HG02678 (cell line): Measurements from ENCODE around the gene ARHGAP24.
"Not testable (repeated sequence)": the region's sequence is repeated elsewhere in the genome, so short reads cannot be mapped to it uniquely, and the experiment has no call there.

ENCODE experiments used
- ATAC-seq: cut with Tn5 transposase; IDR thresholded peaks from one replicate; pipeline ENCODE4 v1.9.1; 2021; ENCODE audit warnings: mild to moderate bottlenecking, moderate library complexity; ENCODE audit not compliant: unreplicated experiment

ARHGAP24 gene

GRCh38 chr4:85884251-85884650 is 409.3 kb downstream of the ARHGAP24 start:
- ATAC-seq = no peak

- ATAC-seq = no peak
Measured at GRCh38 chr4:85886665-85887064, 411.7 kb downstream of the ARHGAP24 start.

- ATAC-seq = no peak
Measured at GRCh38 chr4:85889314-85889713, 414.4 kb downstream of the ARHGAP24 start.

- no peak for ATAC-seq
Measured at GRCh38 chr4:85895755-85896154, 420.8 kb downstream of the ARHGAP24 start.

GRCh38 chr4:85898231-85898630 is 423.3 kb downstream of the ARHGAP24 start:
- ATAC-seq = no peak

- no peak for ATAC-seq
Measured at GRCh38 chr4:85901500-85901899, 426.6 kb downstream of the ARHGAP24 start.

GRCh38 chr4:85902647-85903046 is 427.7 kb downstream of the ARHGAP24 start:
- not testable (repeated sequence) for ATAC-seq

- no peak for ATAC-seq
Measured at GRCh38 chr4:85905761-85906160, 430.8 kb downstream of the ARHGAP24 start.

GRCh38 chr4:85907001-85907400 is 432.1 kb downstream of the ARHGAP24 start:
- ATAC-seq = no peak

- ATAC-seq = no peak
Measured at GRCh38 chr4:85909851-85910250, 434.9 kb downstream of the ARHGAP24 start.

- no peak for ATAC-seq
Measured at GRCh38 chr4:85910985-85911384, 436.0 kb downstream of the ARHGAP24 start.

GRCh38 chr4:85913931-85914694 is 439.2 kb downstream of the ARHGAP24 start:
- ATAC-seq = no peak

- not testable (repeated sequence) for ATAC-seq
Measured at GRCh38 chr4:85915570-85915969, 440.6 kb downstream of the ARHGAP24 start.

- ATAC-seq = no peak
Measured at GRCh38 chr4:85919200-85919887, 444.4 kb downstream of the ARHGAP24 start.

GRCh38 chr4:85925071-85925470 is 450.1 kb downstream of the ARHGAP24 start:
- ATAC-seq = no peak

GRCh38 chr4:85928775-85929591 is 454.0 kb downstream of the ARHGAP24 start:
- peak; percentile 57 for ATAC-seq

GRCh38 chr4:85929961-85930665 is 455.2 kb downstream of the ARHGAP24 start:
- ATAC-seq = peak; percentile 47

- no peak for ATAC-seq
Measured at GRCh38 chr4:85932500-85933290, 457.7 kb downstream of the ARHGAP24 start.

- no peak for ATAC-seq
Measured at GRCh38 chr4:85933291-85933640, 458.3 kb downstream of the ARHGAP24 start.

GRCh38 chr4:85937507-85937906 is 462.6 kb downstream of the ARHGAP24 start:
- ATAC-seq = no peak
